Spleen (tissue), 7 donors: ENCODE data around the gene MPND.

ENCODE experiments used
- CTCF ChIP-seq, 11 experiments: fragments of 200-600 bp in 7 of 11; fragments of 450-650 bp in 4 of 11; sonication (generic) in 4 of 11; IDR thresholded peaks in 8 of 11; conservative IDR thresholded peaks in 3 of 11; 1 replicate in 7 of 11; 2 replicates in 4 of 11; pipeline versions ENCODE4 v1.4.0 to v1.8.0; 2016 to 2021; ENCODE audit warnings: antibody characterized with exemption in 11 of 11, inconsistent platforms in 4 of 11, mild to moderate bottlenecking in 1 of 11
- POLR2A ChIP-seq, 3 donors: fragments of 450-650 bp; IDR thresholded peaks; one replicate each; pipeline ENCODE4 v1.5.1; 2017; ENCODE audit warnings: antibody characterized with exemption in 3 of 3, mild to moderate bottlenecking in 1 of 3
- donor health status: DM: no; HTN: no; CAD: no; lungs with moderate emphysema.
- donor health status: DM: no; HTN: no; CAD: no.
- donor health status: DM: no; HTN: no; CAD: no.

DNA sequence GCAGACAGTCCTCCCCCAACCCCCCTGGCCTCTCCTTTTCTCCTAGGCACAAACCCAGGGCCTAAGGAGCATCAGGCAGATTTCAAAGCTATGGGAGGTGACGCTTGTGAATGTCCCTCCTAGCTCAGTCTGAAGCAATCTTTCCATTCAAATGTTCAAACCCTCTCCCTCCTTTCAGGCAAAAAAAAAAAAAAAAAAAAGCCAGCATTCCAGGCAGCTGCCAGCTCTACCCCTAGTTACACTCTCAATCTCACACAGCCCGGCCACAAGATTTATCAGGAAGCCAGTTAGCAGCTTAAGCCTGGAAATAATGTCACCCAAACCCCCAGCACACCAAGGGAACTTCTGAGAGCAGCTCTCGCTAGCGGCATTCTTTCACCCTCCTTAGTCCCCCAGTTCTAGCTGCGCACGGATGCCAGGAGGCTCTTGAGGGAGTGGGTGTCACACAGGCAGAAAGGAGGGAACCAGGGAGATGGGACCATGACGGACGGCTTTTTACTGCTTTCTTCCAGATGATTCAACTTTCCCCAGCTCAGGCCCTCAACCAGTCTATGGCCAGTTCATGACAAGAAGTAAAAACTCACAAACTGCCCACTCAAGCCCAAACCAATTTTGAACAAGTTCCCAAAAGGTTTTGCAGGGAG, 50.7 kb downstream of the MPND start:
- TF ChIP-seq CTCF (IDR thresholded peaks at IDR 0.05 in 8 of 11, conservative IDR thresholded peaks at IDR 0.05 in 3 of 11) (no peak), POLR2A (IDR thresholded peaks at IDR 0.05) (no peak)
